ENCODE data around the gene HES4.
"Not testable (repeated sequence)": the region's sequence is repeated elsewhere in the genome, so short reads cannot be mapped to it uniquely, and the experiment has no call there.

The HES4 gene

DNA sequence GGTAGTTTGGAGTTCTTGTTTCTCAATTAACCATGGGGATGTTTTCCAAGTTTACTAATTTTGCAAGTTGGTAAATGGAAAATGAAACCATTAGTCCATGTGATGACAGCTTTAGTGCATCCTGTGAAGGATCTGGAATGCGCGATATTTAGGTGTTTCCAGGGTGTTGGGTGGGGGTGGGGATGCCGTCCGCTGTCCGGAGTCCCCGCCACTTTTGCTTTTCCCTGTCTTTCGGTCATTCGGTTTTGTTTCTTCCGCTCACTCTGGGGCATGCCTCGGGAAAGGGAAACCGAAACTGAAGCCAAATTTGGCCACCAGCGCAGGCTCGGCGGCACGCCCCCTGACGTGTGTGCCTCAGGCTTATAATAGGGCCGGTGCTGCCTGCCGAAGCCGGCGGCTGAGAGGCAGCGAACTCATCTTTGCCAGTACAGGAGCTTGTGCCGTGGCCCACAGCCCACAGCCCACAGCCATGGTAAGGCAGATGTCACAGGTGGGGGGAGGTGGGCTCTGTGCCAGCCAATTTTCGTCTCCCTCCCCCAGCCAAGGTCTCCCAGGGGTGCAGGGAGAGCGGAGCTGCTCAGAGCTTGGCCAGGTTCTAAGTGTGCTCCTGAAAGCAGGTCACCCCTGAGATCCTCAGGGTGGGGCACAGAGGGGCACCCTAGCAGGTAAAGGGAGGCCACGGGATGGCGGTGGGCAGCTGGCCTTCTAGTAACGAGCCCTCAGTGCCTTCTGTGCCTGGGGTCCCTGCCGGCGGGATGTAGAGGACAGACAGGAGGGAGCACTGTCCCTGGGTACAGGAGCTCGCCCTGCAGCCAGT, 13.4 kb upstream of the HES4 start, which contains the start of gene ISG15:
Gene ISG15 (plus strand): TSS at position 393 of the 817 bp plus-strand sequence. CDS start 77 bp downstream, at position 470.
- H3K9me3 ChIP-seq (replicated peaks in 1 of 2; ENCODE audit: control insufficient read depth in 2 of 2, insufficient read depth in 1 of 2, low read depth in 1 of 2, low read length in 2 of 2) = peaks cover 0 to 5% of the 10 kb centered on the region in 2 donors
- peak within 1 kb of the TSS; percentile 92 for H2BK15ac ChIP-seq (ENCODE audit: low read length)
- H4K91ac ChIP-seq (ENCODE audit: low read depth, low read length, poor library complexity) = peak within 1 kb of the TSS; percentile 96
- peak within 1 kb of the TSS; percentile 35 for H2BK12ac ChIP-seq (ENCODE audit: low read length)
- H4K8ac ChIP-seq (ENCODE audit: low read depth, low read length) = peak within 1 kb of the TSS; percentile 72
- peak within 1 kb of the TSS; percentile 21 for H2BK5ac ChIP-seq (ENCODE audit: low read length)
- peaks cover 13% of the 10 kb centered on the region in 2 donors for H3K4me1 ChIP-seq (ENCODE audit: control insufficient read depth in 2 of 2, insufficient read depth in 1 of 2, low read depth in 1 of 2, low read length in 2 of 2)
- H3K4me3 ChIP-seq (ENCODE audit: low read length in 2 of 2) = peak within 1 kb of the TSS; percentile 55 to 82
- no peak for DNase-seq (ENCODE audit: low spot score)
- H3K27me3 ChIP-seq (ENCODE audit: control insufficient read depth in 3 of 3, insufficient read depth in 3 of 3, low read depth in 1 of 3, low read length in 3 of 3) = peaks cover 0 to 5% (median 0%) of the 10 kb centered on the region in 3 experiments
- no CpG with 5 or more reads among the region's 30 CpGs for WGBS, 2 donors (ENCODE audit: extremely low coverage in 2 of 2, insufficient read length in 2 of 2, insufficient replicate concordance in 1 of 2)
- peak within 1 kb of the TSS; percentile 65 for H3K9ac ChIP-seq (ENCODE audit: low read depth, low read length, poor library complexity)
- H2AK5ac ChIP-seq (ENCODE audit: low read depth, low read length) = peak within 1 kb of the TSS; percentile 90
- peak within 1 kb of the TSS; percentile 88 for H2BK120ac ChIP-seq (ENCODE audit: low read depth, low read length)
- H3K4ac ChIP-seq (ENCODE audit: low read length) = peak within 1 kb of the TSS; percentile 32
- peak within 1 kb of the TSS; percentile 62 for H3K27ac ChIP-seq (replicated peaks; ENCODE audit: low read length)
- H3K14ac ChIP-seq (ENCODE audit: low read length) = peak within 1 kb of the TSS; percentile 91
- peak within 1 kb of the TSS; percentile 95 for H3K18ac ChIP-seq (ENCODE audit: low read length)
- peak within 1 kb of the TSS; percentile 85 for H2AFZ ChIP-seq (ENCODE audit: low read length)
- peak within 1 kb of the TSS; percentile 79 for H3K4me2 ChIP-seq (ENCODE audit: insufficient read depth, low read length, poor library complexity, severe bottlenecking)
- H3K79me1 ChIP-seq (ENCODE audit: low read depth, low read length) = peaks cover 4% of the 10 kb centered on the region
- no peaks in the 10 kb centered on the region for H3K36me3 ChIP-seq (replicated peaks in 1 of 2; ENCODE audit: control insufficient read depth in 2 of 2, insufficient read depth in 2 of 2, low read length in 2 of 2)
- peak within 1 kb of the TSS; percentile 67 for H3K23ac ChIP-seq (ENCODE audit: low read depth, low read length, poor library complexity)

DNA sequence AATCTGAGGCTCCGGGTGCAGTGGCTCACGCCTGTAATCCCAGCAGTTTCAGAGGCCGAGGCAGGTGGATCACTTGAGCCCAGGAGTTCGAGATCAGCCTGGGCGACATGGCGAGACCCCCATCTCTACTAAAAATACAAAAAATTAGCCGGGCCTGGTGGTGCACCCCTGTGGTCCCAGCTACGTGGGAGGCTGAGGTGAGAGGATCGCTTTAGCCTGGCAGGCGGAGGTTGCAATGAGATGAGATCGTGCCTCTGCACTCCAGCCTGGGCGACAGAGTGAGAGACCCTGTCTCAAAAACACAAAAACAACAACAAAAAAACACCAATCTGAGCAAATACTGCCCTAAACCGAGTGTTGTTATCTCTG, 12.8 kb upstream of the HES4 start:
- H3K4ac ChIP-seq (ENCODE audit: low read length); H2BK5ac ChIP-seq (ENCODE audit: low read length); H2AK5ac ChIP-seq (ENCODE audit: low read depth, low read length); H3K18ac ChIP-seq (ENCODE audit: low read length); H3K27ac ChIP-seq (replicated peaks; ENCODE audit: low read length); H2BK120ac ChIP-seq (ENCODE audit: low read depth, low read length); DNase-seq (ENCODE audit: low spot score); H2BK12ac ChIP-seq (ENCODE audit: low read length); H2BK15ac ChIP-seq (ENCODE audit: low read length); H3K9ac ChIP-seq (ENCODE audit: low read depth, low read length, poor library complexity); H3K27me3 ChIP-seq (ENCODE audit: control insufficient read depth in 3 of 3, insufficient read depth in 3 of 3, low read depth in 1 of 3, low read length in 3 of 3); H4K8ac ChIP-seq (ENCODE audit: low read depth, low read length); H3K9me3 ChIP-seq (replicated peaks in 1 of 2; ENCODE audit: control insufficient read depth in 2 of 2, insufficient read depth in 1 of 2, low read depth in 1 of 2, low read length in 2 of 2); H3K14ac ChIP-seq (ENCODE audit: low read length); H4K91ac ChIP-seq (ENCODE audit: low read depth, low read length, poor library complexity); H3K36me3 ChIP-seq (replicated peaks in 1 of 2; ENCODE audit: control insufficient read depth in 2 of 2, insufficient read depth in 2 of 2, low read length in 2 of 2); H3K23ac ChIP-seq (ENCODE audit: low read depth, low read length, poor library complexity); H3K4me2 ChIP-seq (ENCODE audit: insufficient read depth, low read length, poor library complexity, severe bottlenecking); H3K79me1 ChIP-seq (ENCODE audit: low read depth, low read length): not testable (repeated sequence)
- no CpG with 5 or more reads among the region's 13 CpGs for WGBS, 2 donors (ENCODE audit: extremely low coverage in 2 of 2, insufficient read length in 2 of 2, insufficient replicate concordance in 1 of 2)
- peak overlapping the region; percentile 85 for H2AFZ ChIP-seq (ENCODE audit: low read length)
- peaks cover 13% of the 10 kb centered on the region in 2 donors for H3K4me1 ChIP-seq (ENCODE audit: control insufficient read depth in 2 of 2, insufficient read depth in 1 of 2, low read depth in 1 of 2, low read length in 2 of 2)
- peak overlapping the region in 1 of 2 donors; percentile 55 for H3K4me3 ChIP-seq (ENCODE audit: low read length in 2 of 2)

DNA sequence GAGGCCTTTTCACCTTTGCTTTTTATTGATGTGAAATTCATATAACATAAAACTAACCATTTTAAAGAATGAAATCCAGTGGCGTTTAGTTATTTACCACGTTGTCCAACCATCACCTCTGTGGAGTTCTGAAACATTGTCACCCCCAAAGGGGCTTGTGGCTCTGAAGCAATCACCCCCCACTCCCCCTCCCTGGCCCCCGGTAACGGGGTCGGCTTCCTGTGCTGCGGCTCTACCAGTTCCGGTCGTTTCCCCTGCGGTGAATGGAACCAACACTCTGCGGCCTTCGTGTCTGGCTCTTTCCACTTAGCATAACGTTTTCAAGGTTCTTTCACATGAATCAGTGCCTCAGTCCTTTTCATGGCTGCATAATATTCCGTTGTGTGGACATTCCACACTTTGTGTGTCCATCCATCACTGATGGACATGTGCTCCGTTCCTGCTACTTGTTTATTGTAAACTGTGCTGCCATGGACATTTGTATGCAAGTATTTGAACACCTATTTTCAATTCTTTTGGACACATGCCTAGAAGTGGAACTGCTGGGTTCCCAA, 11.6 kb upstream of the HES4 start:
- H4K91ac ChIP-seq (ENCODE audit: low read depth, low read length, poor library complexity) = no peak overlapping the region
- peaks cover 0 to 5% (median 0%) of the 10 kb centered on the region in 3 experiments for H3K27me3 ChIP-seq (ENCODE audit: control insufficient read depth in 3 of 3, insufficient read depth in 3 of 3, low read depth in 1 of 3, low read length in 3 of 3)
- H3K9me3 ChIP-seq (replicated peaks in 1 of 2; ENCODE audit: control insufficient read depth in 2 of 2, insufficient read depth in 1 of 2, low read depth in 1 of 2, low read length in 2 of 2) = peaks cover 0 to 5% of the 10 kb centered on the region in 2 donors
- H3K4ac ChIP-seq (ENCODE audit: low read length) = no peak overlapping the region
- no peaks in the 10 kb centered on the region for H3K36me3 ChIP-seq (replicated peaks in 1 of 2; ENCODE audit: control insufficient read depth in 2 of 2, insufficient read depth in 2 of 2, low read length in 2 of 2)
- no peak overlapping the region for H2BK15ac ChIP-seq (ENCODE audit: low read length)
- no peak overlapping the region for H2BK5ac ChIP-seq (ENCODE audit: low read length)
- peaks cover 15 to 17% of the 10 kb centered on the region in 2 donors for H3K4me1 ChIP-seq (ENCODE audit: control insufficient read depth in 2 of 2, insufficient read depth in 1 of 2, low read depth in 1 of 2, low read length in 2 of 2)
- H2AK5ac ChIP-seq (ENCODE audit: low read depth, low read length) = no peak overlapping the region
- DNase-seq (ENCODE audit: low spot score) = no peak
- H3K27ac ChIP-seq (replicated peaks; ENCODE audit: low read length) = no peak overlapping the region
- H3K23ac ChIP-seq (ENCODE audit: low read depth, low read length, poor library complexity) = no peak overlapping the region
- no CpG with 5 or more reads among the region's 14 CpGs for WGBS, 2 donors (ENCODE audit: extremely low coverage in 2 of 2, insufficient read length in 2 of 2, insufficient replicate concordance in 1 of 2)
- H3K4me3 ChIP-seq (ENCODE audit: low read length in 2 of 2) = no peak overlapping the region
- no peak overlapping the region for H2AFZ ChIP-seq (ENCODE audit: low read length)
- no peak overlapping the region for H3K18ac ChIP-seq (ENCODE audit: low read length)
- no peak overlapping the region for H3K4me2 ChIP-seq (ENCODE audit: insufficient read depth, low read length, poor library complexity, severe bottlenecking)
- H3K14ac ChIP-seq (ENCODE audit: low read length) = no peak overlapping the region
- no peak overlapping the region for H2BK120ac ChIP-seq (ENCODE audit: low read depth, low read length)
- H3K79me1 ChIP-seq (ENCODE audit: low read depth, low read length) = peaks cover 4% of the 10 kb centered on the region
- no peak overlapping the region for H3K9ac ChIP-seq (ENCODE audit: low read depth, low read length, poor library complexity)
- no peak overlapping the region for H4K8ac ChIP-seq (ENCODE audit: low read depth, low read length)
- no peak overlapping the region for H2BK12ac ChIP-seq (ENCODE audit: low read length)

DNA sequence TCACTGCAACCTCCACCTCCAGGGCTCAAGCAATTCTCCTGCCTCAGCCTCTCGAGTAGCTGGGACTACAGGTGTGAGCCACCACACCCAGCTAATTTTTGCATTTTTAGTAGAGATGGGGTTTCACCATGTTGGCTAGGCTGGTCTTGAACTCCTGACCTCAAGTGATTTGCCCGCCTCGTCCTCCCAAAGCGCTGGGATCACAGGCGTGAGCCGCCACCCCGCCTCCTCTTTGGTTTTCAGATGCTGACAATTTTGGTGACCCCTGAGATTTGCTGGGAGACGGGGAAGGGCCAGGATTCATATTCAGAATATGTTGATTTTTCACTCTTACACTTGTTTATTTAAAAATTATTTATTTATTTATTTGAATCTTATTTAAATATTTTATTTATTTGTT, 10.2 kb upstream of the HES4 start:
- H3K79me1 ChIP-seq (ENCODE audit: low read depth, low read length); H2AK5ac ChIP-seq (ENCODE audit: low read depth, low read length); H2BK120ac ChIP-seq (ENCODE audit: low read depth, low read length); H3K4me2 ChIP-seq (ENCODE audit: insufficient read depth, low read length, poor library complexity, severe bottlenecking); H2AFZ ChIP-seq (ENCODE audit: low read length); H4K91ac ChIP-seq (ENCODE audit: low read depth, low read length, poor library complexity); H2BK15ac ChIP-seq (ENCODE audit: low read length); H3K4me3 ChIP-seq (ENCODE audit: low read length in 2 of 2); H3K14ac ChIP-seq (ENCODE audit: low read length); H3K27me3 ChIP-seq (ENCODE audit: control insufficient read depth in 3 of 3, insufficient read depth in 3 of 3, low read depth in 1 of 3, low read length in 3 of 3); H3K9ac ChIP-seq (ENCODE audit: low read depth, low read length, poor library complexity); H4K8ac ChIP-seq (ENCODE audit: low read depth, low read length); H3K23ac ChIP-seq (ENCODE audit: low read depth, low read length, poor library complexity); H2BK12ac ChIP-seq (ENCODE audit: low read length); H3K18ac ChIP-seq (ENCODE audit: low read length); H3K27ac ChIP-seq (replicated peaks; ENCODE audit: low read length); H2BK5ac ChIP-seq (ENCODE audit: low read length); H3K9me3 ChIP-seq (replicated peaks in 1 of 2; ENCODE audit: control insufficient read depth in 2 of 2, insufficient read depth in 1 of 2, low read depth in 1 of 2, low read length in 2 of 2); DNase-seq (ENCODE audit: low spot score); H3K4ac ChIP-seq (ENCODE audit: low read length); H3K36me3 ChIP-seq (replicated peaks in 1 of 2; ENCODE audit: control insufficient read depth in 2 of 2, insufficient read depth in 2 of 2, low read length in 2 of 2): not testable (repeated sequence)
- no CpG with 5 or more reads among the region's 8 CpGs for WGBS, 2 donors (ENCODE audit: extremely low coverage in 2 of 2, insufficient read length in 2 of 2, insufficient replicate concordance in 1 of 2)
- peaks cover 24 to 29% of the 10 kb centered on the region in 2 donors for H3K4me1 ChIP-seq (ENCODE audit: control insufficient read depth in 2 of 2, insufficient read depth in 1 of 2, low read depth in 1 of 2, low read length in 2 of 2)

Measured in neuronal stem cell (in vitro differentiated cells).